ENCODE data around the gene AUP1.

The AUP1 gene

DNA sequence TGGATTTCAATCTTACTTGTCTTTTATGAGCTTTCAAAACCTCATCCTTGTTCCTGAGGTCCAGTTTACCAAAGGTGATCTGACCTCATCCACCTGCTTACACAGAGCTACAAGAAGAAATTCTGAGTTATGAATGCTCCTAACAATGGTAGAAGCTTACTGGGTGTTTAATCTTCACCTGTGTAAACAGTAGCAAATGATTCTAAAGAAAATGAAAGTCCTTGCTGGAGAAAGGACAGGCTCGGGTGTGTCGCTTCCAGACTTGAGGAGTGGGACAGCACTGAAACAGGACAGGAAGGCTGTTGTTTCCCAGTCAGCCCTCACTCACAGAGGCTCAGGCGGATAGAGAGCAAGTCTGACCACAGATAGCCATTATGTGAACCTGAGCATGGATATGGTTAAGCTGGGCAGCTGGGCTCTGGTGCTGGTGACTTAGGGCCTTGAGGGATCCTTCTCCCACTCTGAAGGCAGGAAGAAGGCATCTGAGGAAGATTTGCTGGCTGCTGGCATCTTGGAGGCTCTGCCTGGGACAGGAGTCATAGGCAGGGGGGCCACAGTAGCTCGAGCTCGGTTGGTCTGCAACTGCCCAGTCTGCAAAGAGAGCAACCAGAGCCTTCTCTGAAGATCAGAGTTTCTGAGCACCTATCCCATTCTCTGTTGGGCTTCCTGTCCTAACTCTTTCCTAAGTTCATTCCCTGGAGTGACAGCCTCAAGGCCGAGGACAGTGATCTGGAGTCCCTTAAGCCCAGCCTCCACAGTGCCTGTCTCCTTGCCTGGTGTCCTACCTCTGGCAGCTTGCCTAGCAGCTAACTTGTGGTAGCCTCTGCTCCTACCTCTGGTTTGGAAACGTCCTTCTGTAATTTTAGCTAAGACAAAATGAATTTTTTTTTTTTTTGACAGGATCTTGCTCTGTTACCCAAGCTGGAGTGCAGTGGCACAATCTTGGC lies 29.1 kb upstream of the AUP1 start:
- POLR2A ChIA-PET (ENCODE audit: low non-redundant PET) = no interaction called here
- TF ChIP-seq, protein P1, sequence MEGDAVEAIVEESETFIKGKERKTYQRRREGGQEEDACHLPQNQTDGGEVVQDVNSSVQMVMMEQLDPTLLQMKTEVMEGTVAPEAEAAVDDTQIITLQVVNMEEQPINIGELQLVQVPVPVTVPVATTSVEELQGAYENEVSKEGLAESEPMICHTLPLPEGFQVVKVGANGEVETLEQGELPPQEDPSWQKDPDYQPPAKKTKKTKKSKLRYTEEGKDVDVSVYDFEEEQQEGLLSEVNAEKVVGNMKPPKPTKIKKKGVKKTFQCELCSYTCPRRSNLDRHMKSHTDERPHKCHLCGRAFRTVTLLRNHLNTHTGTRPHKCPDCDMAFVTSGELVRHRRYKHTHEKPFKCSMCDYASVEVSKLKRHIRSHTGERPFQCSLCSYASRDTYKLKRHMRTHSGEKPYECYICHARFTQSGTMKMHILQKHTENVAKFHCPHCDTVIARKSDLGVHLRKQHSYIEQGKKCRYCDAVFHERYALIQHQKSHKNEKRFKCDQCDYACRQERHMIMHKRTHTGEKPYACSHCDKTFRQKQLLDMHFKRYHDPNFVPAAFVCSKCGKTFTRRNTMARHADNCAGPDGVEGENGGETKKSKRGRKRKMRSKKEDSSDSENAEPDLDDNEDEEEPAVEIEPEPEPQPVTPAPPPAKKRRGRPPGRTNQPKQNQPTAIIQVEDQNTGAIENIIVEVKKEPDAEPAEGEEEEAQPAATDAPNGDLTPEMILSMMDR (conservative IDR thresholded peaks at IDR 0.05; ENCODE audit: low read depth) = no peak

DNA sequence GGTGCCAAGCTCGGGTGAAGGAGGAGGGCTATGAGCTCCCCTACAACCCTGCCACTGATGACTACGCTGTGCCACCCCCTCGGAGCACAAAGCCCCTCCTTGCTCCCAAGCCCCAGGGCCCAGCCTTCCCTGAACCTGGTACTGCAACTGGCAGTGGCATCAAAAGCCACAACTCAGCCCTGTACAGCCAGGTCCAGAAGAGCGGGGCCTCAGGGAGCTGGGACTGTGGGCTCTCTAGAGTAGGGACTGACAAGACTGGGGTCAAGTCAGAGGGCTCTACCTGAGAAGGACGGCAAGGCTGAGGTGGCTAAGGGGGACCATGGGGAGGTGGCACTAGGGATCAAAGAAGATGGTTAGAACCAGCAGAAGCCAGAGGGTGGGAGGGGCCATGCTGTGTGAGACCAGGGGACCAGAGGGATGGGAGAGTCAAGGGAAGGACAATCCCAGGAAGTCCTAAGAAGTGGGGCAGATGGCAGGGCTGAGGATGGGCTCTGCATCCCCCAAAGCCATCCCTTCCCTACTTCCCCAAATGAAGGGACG lies 27.4 kb upstream of the AUP1 start:
- TF ChIP-seq, protein P1 (conservative IDR thresholded peaks at IDR 0.05; ENCODE audit: low read depth) = no peak
- DNase-seq (ENCODE audit: low spot score) = no peak
- CTCF ChIA-PET = no interaction called here
- POLR2A ChIA-PET (ENCODE audit: low non-redundant PET) = no interaction called here
- H3K27ac ChIP-seq = no peak overlapping the region

More for the DNA sequence above, 29.1 kb upstream of the AUP1 start:
- no peak overlapping the region for H3K27ac ChIP-seq
- DNase-seq (ENCODE audit: low spot score) = no peak
- CTCF ChIA-PET = interaction anchor here (1.1 kb wide), 1 partner anchor 223 kb away, joined by 5 read pairs; no protein-coding TSS in a partner anchor

DNA sequence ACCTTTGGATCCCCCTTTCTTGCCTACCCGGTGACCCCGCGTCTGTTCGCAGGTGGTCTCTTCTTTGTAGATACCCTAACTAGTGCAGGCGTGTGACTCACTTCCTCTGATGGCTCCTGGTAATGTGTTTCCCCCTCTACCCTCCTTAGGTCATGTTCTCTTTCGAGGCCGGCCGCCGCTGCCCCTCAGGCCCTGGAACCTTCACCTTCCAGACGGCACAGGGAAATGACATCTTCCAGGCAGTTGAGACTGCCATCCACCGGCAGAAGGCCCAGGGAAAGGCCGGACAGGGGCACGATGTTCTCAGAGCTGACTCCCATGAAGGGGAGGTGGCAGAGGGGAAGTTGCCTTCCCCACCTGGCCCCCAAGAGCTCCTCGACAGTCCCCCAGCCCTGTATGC lies 26.7 kb upstream of the AUP1 start:
- ChIA-PET POLR2A (ENCODE audit: low non-redundant PET) (no interaction called here), CTCF (no interaction called here)
- TF ChIP-seq, protein P1 (conservative IDR thresholded peaks at IDR 0.05; ENCODE audit: low read depth) = no peak
- DNase-seq (ENCODE audit: low spot score) = no peak
- H3K27ac ChIP-seq = no peak overlapping the region

DNA sequence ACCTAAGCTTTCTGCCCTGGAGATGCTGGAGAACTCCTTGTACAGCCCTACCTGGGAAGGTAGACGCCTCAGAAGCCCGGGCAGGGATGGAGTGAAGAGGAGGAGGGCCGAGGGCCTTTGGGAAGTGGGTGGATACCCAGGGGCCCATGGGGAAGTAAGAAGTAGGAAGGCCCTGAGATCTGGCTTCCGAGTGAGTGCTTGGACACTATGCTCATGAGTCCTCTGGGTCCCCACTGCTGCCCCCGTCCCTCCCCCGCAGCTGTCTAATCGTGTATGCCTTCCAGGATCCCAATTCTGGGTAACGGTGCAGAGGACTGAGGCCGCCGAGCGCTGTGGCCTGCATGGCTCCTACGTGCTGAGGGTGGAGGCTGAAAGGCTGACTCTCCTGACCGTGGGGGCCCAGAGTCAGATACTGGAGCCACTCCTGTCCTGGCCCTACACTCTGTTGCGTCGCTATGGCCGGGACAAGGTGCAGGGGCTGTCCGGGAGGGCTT lies 26.2 kb upstream of the AUP1 start:
- CTCF ChIA-PET = no interaction called here
- POLR2A ChIA-PET (ENCODE audit: low non-redundant PET) = no interaction called here

DNA sequence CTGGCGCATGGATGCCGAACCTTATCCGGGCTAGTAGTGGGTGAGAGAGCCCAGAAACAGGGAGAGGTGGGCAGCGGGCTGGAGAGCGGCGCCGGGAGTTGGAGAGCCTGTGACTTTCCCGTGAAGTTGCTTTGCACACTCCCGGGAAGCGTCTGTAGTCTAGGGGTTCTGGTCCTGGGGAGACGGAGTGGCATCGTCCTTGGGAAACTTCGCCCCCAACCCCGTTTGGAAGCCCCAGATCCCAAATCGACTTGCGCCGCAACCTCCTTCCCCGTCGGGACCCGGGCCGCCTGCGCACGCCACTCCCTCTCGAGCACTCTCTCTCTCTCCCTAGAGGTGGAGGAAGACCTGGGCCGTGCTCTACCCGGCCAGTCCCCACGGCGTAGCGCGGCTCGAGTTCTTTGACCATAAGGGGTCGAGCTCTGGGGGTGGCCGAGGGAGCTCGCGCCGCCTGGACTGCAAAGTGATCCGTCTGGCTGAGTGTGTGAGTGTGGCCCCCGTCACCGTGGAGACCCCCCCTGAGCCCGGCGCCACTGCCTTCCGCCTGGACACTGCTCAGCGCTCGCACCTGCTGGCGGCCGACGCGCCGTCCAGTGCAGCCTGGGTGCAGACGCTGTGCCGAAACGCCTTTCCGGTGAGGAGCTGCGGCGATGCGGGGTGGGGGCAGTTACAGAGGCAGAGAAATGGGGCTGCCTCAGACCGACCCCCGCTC lies 25.5 kb upstream of the AUP1 start:
- DNase-seq (ENCODE audit: low spot score) = no peak
- TF ChIP-seq, protein P1 (conservative IDR thresholded peaks at IDR 0.05; ENCODE audit: low read depth) = no peak
- POLR2A ChIA-PET (ENCODE audit: low non-redundant PET) = no interaction called here
- CTCF ChIA-PET = no interaction called here
- H3K27ac ChIP-seq = peak overlapping the region; percentile 58

More for the DNA sequence above, 26.2 kb upstream of the AUP1 start:
- DNase-seq (ENCODE audit: low spot score) = no peak
- no peak overlapping the region for H3K27ac ChIP-seq
- TF ChIP-seq, protein P1 (conservative IDR thresholded peaks at IDR 0.05; ENCODE audit: low read depth) = no peak

Measured in RWPE1 (cell line).